ENCODE data around the gene RASGRP1. TPM values are rescaled to one million over a fixed set of nuclear protein-coding genes. Genes with fewer than 3 reads are reported as not detected.

Gene RASGRP1
- total and polyA plus RNA-seq, 2 donors (not counting 1 experiment from before 2014, with no cell fraction given), result 17.7 to 24.7 TPM

GRCh38 chr15:38470816-38471215 lies 93.8 kb downstream of the RASGRP1 start:
- Histone ChIP-seq H3K27ac (ENCODE audit: low read length in 2 of 2) (no peak overlapping the region), H3K9ac (ENCODE audit: low read length) (no peak overlapping the region), H3K9me3 (ENCODE audit: control extremely low read depth in 1 of 3, control insufficient read depth in 2 of 3, insufficient read depth in 1 of 3, low read length in 2 of 3) (no peaks in the 10 kb centered on the region), H4K20me1 (ENCODE audit: control insufficient read depth, insufficient read depth, low read length, poor library complexity, severe bottlenecking) (no peaks in the 10 kb centered on the region), H3K36me3 (replicated peaks in 1 of 2; ENCODE audit: control extremely low read depth in 1 of 2, control insufficient read depth in 1 of 2, extremely low read depth in 1 of 2, insufficient read depth in 2 of 2, low read length in 1 of 2) (peaks cover 4 to 17% of the 10 kb centered on the region in 2 experiments), H3K4me3 (ENCODE audit: control extremely low read depth in 1 of 5, extremely low read depth in 1 of 5, insufficient read depth in 1 of 5, low read depth in 2 of 5, low read length in 4 of 5) (no peak overlapping the region), H2AFZ (ENCODE audit: insufficient read depth, low read depth, low read length, poor library complexity, severe bottlenecking) (no peak overlapping the region), H3K4me1 (ENCODE audit: control insufficient read depth in 2 of 2, insufficient read depth in 2 of 2, low read length in 2 of 2) (no peaks in the 10 kb centered on the region), H3K79me2 (ENCODE audit: control insufficient read depth, insufficient read depth, low read length) (no peaks in the 10 kb centered on the region), H3K4me2 (replicated peaks; ENCODE audit: low read depth, low read length, poor library complexity, severe bottlenecking) (no peak overlapping the region), H3K27me3 (replicated peaks in 1 of 4; ENCODE audit: control extremely low read depth in 1 of 4, control insufficient read depth in 3 of 4, insufficient read depth in 4 of 4, low read length in 3 of 4) (no peaks in the 10 kb centered on the region)
- no CpG with 5 or more reads among the region's 1 CpG for WGBS (ENCODE audit: insufficient coverage)
- no peaks in the 10 kb centered on the region for H3K4me1 Mint-ChIP-seq
- POLR2A ChIA-PET, result no interaction called here
- CTCF ChIA-PET, result interaction anchor here (2.0 to 6.0 kb wide), 5 partner anchors 30 to 227 kb away, joined by 7 to 107 read pairs (median 34); partner anchors contain the start of gene RASGRP1
- intact Hi-C loops (cut with micrococcal nuclease), result no loop called here
- no peaks in the 10 kb centered on the region for H3K27me3 Mint-ChIP-seq
- no peaks in the 10 kb centered on the region for H3K9me3 Mint-ChIP-seq (ENCODE audit: insufficient read depth)
- no peak overlapping the region for H3K27ac Mint-ChIP-seq
- TF ChIP-seq CTCF (IDR thresholded peaks at IDR 0.05) (no peak), EZH2 (IDR thresholded peaks at IDR 0.05; ENCODE audit: borderline replicate concordance, insufficient read depth, low read depth, low read length, poor library complexity, severe bottlenecking) (no peak)
- ATAC-seq (ENCODE audit: low read depth) (no peak), DNase-seq (no peak)
- H3K4me3 Mint-ChIP-seq, result no peak overlapping the region

GRCh38 chr15:38464675-38465074 lies 99.9 kb downstream of the RASGRP1 start:
- H3K9me3 ChIP-seq (ENCODE audit: control extremely low read depth in 1 of 3, control insufficient read depth in 2 of 3, insufficient read depth in 1 of 3, low read length in 2 of 3), result no peaks in the 10 kb centered on the region
- POLR2A ChIA-PET, result no interaction called here
- no peak overlapping the region for H2AFZ ChIP-seq (ENCODE audit: insufficient read depth, low read depth, low read length, poor library complexity, severe bottlenecking)
- no peaks in the 10 kb centered on the region for H3K27me3 Mint-ChIP-seq
- H3K4me3 ChIP-seq (ENCODE audit: control extremely low read depth in 1 of 5, extremely low read depth in 1 of 5, insufficient read depth in 1 of 5, low read depth in 2 of 5, low read length in 4 of 5), result no peak overlapping the region
- no peak overlapping the region for H3K27ac ChIP-seq (ENCODE audit: low read length in 2 of 2)
- ATAC-seq (ENCODE audit: low read depth), result no peak
- peaks cover 23% of the 10 kb centered on the region for H4K20me1 ChIP-seq (ENCODE audit: control insufficient read depth, insufficient read depth, low read length, poor library complexity, severe bottlenecking)
- intact Hi-C loops (cut with micrococcal nuclease), result no loop called here
- H3K79me2 ChIP-seq (ENCODE audit: control insufficient read depth, insufficient read depth, low read length), result peaks cover 29% of the 10 kb centered on the region
- no CpG with 5 or more reads among the region's 4 CpGs for WGBS (ENCODE audit: insufficient coverage)
- H3K4me1 Mint-ChIP-seq, result peaks cover 22% of the 10 kb centered on the region
- H3K4me1 ChIP-seq (ENCODE audit: control insufficient read depth in 2 of 2, insufficient read depth in 2 of 2, low read length in 2 of 2), result peaks cover 0 to 7% of the 10 kb centered on the region in 2 donors
- H3K4me2 ChIP-seq (replicated peaks; ENCODE audit: low read depth, low read length, poor library complexity, severe bottlenecking), result no peak overlapping the region
- no peaks in the 10 kb centered on the region for H3K27me3 ChIP-seq (replicated peaks in 1 of 4; ENCODE audit: control extremely low read depth in 1 of 4, control insufficient read depth in 3 of 4, insufficient read depth in 4 of 4, low read length in 3 of 4)
- CTCF ChIA-PET, result interaction anchor here (1.2 to 3.2 kb wide), 9 partner anchors 10 to 235 kb away, joined by 3 to 12 read pairs (median 5); partner anchors contain the start of gene RASGRP1
- H3K9me3 Mint-ChIP-seq (ENCODE audit: insufficient read depth), result no peaks in the 10 kb centered on the region
- TF ChIP-seq CTCF (IDR thresholded peaks at IDR 0.05) (no peak), EZH2 (IDR thresholded peaks at IDR 0.05; ENCODE audit: borderline replicate concordance, insufficient read depth, low read depth, low read length, poor library complexity, severe bottlenecking) (no peak)
- no peak overlapping the region for H3K27ac Mint-ChIP-seq
- peaks cover 0 to 4% of the 10 kb centered on the region in 2 experiments for H3K36me3 ChIP-seq (replicated peaks in 1 of 2; ENCODE audit: control extremely low read depth in 1 of 2, control insufficient read depth in 1 of 2, extremely low read depth in 1 of 2, insufficient read depth in 2 of 2, low read length in 1 of 2)
- DNase-seq, result no peak
- no peak overlapping the region for H3K4me3 Mint-ChIP-seq
- H3K9ac ChIP-seq (ENCODE audit: low read length), result no peak overlapping the region

All from B cell (primary cell).